ENCODE data around the gene MTMR10. TPM values are rescaled to one million over a fixed set of nuclear protein-coding genes. Genes with fewer than 3 reads are reported as not detected.

Gene MTMR10
- total and polyA plus RNA-seq, 2 donors (not counting 3 experiments of a cell fraction or from before 2014, with no cell fraction given) = 48.3 to 88.5 TPM

DNA sequence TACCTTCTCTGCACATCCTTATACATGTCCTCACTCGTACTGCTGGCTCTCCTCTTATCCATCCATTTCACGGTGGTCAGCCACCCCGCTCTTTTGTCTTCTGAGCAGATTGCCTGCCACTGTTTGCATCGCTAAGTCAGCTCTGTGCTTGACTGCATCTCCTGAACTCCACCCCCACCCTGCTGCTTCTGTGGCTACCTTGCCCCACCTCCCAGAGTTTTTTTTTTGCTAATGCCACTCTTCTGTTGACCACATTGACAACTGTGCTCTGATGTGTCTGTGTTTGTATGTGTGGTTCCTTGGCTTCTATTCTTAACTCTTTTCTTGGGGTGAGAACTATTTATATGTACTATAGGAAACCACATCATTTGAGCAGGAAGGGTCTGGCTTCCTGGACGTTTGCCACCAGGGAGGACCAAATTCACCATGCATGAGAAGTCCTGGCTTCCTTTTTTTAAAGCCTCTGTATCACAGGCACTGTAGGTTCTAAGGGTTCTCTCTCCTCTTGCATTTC, 12.8 kb upstream of the MTMR10 start:
- dilution Hi-C loops (cut with MboI; ENCODE audit: extremely low pct_ligation_motif_present, low sequenced_read_pairs) = no loop called here
- CTCF ChIA-PET = interaction anchor here (0.9 to 3.4 kb wide), 4 partner anchors 10 to 125 kb away, joined by 4 to 12 read pairs (median 6); partner anchors contain the start of gene MTMR10

DNA sequence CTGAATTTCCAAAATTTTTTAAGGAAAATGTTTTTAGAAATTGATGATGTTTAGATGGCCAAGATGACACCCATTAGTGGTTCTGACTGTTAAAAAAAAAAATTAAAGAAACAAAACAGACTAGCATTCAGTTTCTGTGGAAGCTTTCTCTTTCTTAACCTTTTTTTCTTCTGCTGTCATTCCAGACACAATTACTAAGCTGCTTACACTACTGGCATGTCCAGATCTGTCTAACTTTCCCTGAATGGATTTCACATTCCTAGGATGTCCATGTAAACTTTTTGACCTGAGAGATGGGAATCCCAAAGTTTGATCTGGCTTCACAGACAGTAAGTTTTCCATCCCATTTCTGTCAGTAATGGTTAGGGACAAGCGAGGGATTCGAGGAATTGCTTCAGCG, 10.3 kb upstream of the MTMR10 start:
- FAIRE-seq = no peak
- Histone ChIP-seq H2AFZ (ENCODE audit: low read depth, low read length) (no peak overlapping the region), H3K79me2 (ENCODE audit: control insufficient read depth, insufficient read depth, low read length) (no peaks in the 10 kb centered on the region), H3K4me1 (ENCODE audit: control insufficient read depth, extremely low read depth, insufficient read depth, low read length) (peaks cover 15% of the 10 kb centered on the region), H3K9me1 (replicated peaks; ENCODE audit: control insufficient read depth, extremely low read depth, insufficient read depth, low read length) (no peaks in the 10 kb centered on the region), H3K36me3 (ENCODE audit: control insufficient read depth in 2 of 2, extremely low read depth in 1 of 2, insufficient read depth in 2 of 2, low read length in 2 of 2) (no peaks in the 10 kb centered on the region), H3K9ac (replicated peaks; ENCODE audit: extremely low read depth, insufficient read depth, low read length) (no peak overlapping the region), H3K4me2 (ENCODE audit: insufficient read depth, low read length) (no peak overlapping the region), H3K27ac (ENCODE audit: insufficient read depth, low read depth, low read length) (no peak overlapping the region), H3K27me3 (ENCODE audit: control insufficient read depth in 2 of 2, insufficient read depth in 2 of 2, low read length in 2 of 2) (no peaks in the 10 kb centered on the region), H3K4me3 (replicated peaks in 1 of 3; ENCODE audit: insufficient read depth in 1 of 3, low read depth in 1 of 3, low read length in 3 of 3) (no peak overlapping the region), H3K9me3 (replicated peaks; ENCODE audit: control insufficient read depth, insufficient read depth, low read length) (no peaks in the 10 kb centered on the region), H4K20me1 (replicated peaks; ENCODE audit: control insufficient read depth, extremely low read depth, insufficient read depth, low read length) (no peaks in the 10 kb centered on the region)
- ChIA-PET POLR2A (interaction anchor here (0.6 kb wide), 1 partner anchor 43 kb away, joined by 3 read pairs; no protein-coding TSS in a partner anchor), CTCF (interaction anchor here (1.7 kb wide), 1 partner anchor 127 kb away, joined by 6 read pairs; no protein-coding TSS in a partner anchor)
- no peak for TF ChIP-seq FOS (IDR thresholded peaks at IDR 0.05; ENCODE audit: borderline replicate concordance, insufficient read depth, low read length)
- TF ChIP-seq MYC (IDR thresholded peaks at IDR 0.05; ENCODE audit: low read depth, low read length) = no peak
- intact Hi-C loops (cut with micrococcal nuclease) (no loop called here), dilution Hi-C loops (cut with MboI; ENCODE audit: extremely low pct_ligation_motif_present, low sequenced_read_pairs) (no loop called here)
- DNase-seq (ENCODE audit: low read depth, low spot score) = no peak
- no TSS peak for BruUV-seq (replicated peaks)

More for the DNA sequence above, 12.8 kb upstream of the MTMR10 start:
- Histone ChIP-seq H3K4me1 (ENCODE audit: control insufficient read depth, extremely low read depth, insufficient read depth, low read length) (peaks cover 15% of the 10 kb centered on the region), H3K9me1 (replicated peaks; ENCODE audit: control insufficient read depth, extremely low read depth, insufficient read depth, low read length) (no peaks in the 10 kb centered on the region), H3K27ac (ENCODE audit: insufficient read depth, low read depth, low read length) (peak overlapping the region; percentile 64), H3K4me3 (replicated peaks in 1 of 3; ENCODE audit: insufficient read depth in 1 of 3, low read depth in 1 of 3, low read length in 3 of 3) (peak overlapping the region in 1 of 3 experiments; percentile 15), H3K36me3 (ENCODE audit: control insufficient read depth in 2 of 2, extremely low read depth in 1 of 2, insufficient read depth in 2 of 2, low read length in 2 of 2) (no peaks in the 10 kb centered on the region), H3K9me3 (replicated peaks; ENCODE audit: control insufficient read depth, insufficient read depth, low read length) (no peaks in the 10 kb centered on the region), H2AFZ (ENCODE audit: low read depth, low read length) (peak overlapping the region; percentile 20), H4K20me1 (replicated peaks; ENCODE audit: control insufficient read depth, extremely low read depth, insufficient read depth, low read length) (no peaks in the 10 kb centered on the region), H3K27me3 (ENCODE audit: control insufficient read depth in 2 of 2, insufficient read depth in 2 of 2, low read length in 2 of 2) (no peaks in the 10 kb centered on the region), H3K9ac (replicated peaks; ENCODE audit: extremely low read depth, insufficient read depth, low read length) (peak overlapping the region; percentile 48), H3K79me2 (ENCODE audit: control insufficient read depth, insufficient read depth, low read length) (no peaks in the 10 kb centered on the region), H3K4me2 (ENCODE audit: insufficient read depth, low read length) (peak overlapping the region; percentile 49)
- BruUV-seq (replicated peaks) = no TSS peak
- no peak for TF ChIP-seq POLR2A (IDR thresholded peaks at IDR 0.05; ENCODE audit: low read depth, low read length)
- TF ChIP-seq JUN (IDR thresholded peaks at IDR 0.05; ENCODE audit: borderline replicate concordance, insufficient read depth, insufficient read length, low read depth) = peak; percentile 62
- FAIRE-seq = peak; percentile 91
- peak; percentile 88 for DNase-seq (ENCODE audit: low read depth, low spot score)
- POLR2A ChIA-PET = no interaction called here
- intact Hi-C loops (cut with micrococcal nuclease) = loop anchor here (1.0 to 2.0 kb wide), 2 partner anchors 25 to 29 kb away; no protein-coding TSS in a partner anchor
